ENCODE results near the gene TUT4. TPM values are rescaled to one million over a fixed set of nuclear protein-coding genes. Genes with fewer than 3 reads are reported as not detected.

The TUT4 gene
- total RNA-seq, 1 donor from 2014 or later = 32.1 TPM

DNA sequence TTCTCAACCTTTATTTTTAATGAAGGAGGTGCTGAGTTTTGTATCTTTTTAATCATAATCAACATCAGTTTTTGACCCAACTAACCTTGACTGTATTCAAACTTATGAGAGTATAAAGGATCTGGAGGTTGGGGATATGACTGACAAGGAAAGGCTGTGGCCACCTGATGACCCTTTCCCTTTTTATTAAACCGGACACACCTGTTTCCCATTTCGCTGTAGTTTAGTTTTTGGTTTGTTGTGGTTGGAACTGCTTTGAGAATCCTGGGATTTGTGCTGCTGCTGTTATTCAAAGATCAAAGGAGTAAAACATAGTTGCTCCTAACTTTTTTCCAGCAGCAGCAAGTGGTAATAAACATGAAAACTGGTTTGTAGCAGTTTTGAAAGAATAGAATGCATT, 136.1 kb downstream of the TUT4 start:
- no peaks in the 10 kb centered on the region for H3K27me3 ChIP-seq (ENCODE audit: control insufficient read depth, insufficient read depth, low read length)
- no peak for DNase-seq (ENCODE audit: low read depth)
- no peak overlapping the region for H3K4me3 ChIP-seq (ENCODE audit: low read depth, low read length)
- peaks cover 1% of the 10 kb centered on the region for H3K36me3 ChIP-seq (ENCODE audit: control insufficient read depth, insufficient read depth, low read length)
- TF ChIP-seq CTCF (IDR thresholded peaks at IDR 0.05; ENCODE audit: insufficient read depth, low read length, poor library complexity, severe bottlenecking) = no peak

GRCh38 chr1:52414942-52415341, 137.9 kb downstream of the TUT4 start:
- TF ChIP-seq CTCF (IDR thresholded peaks at IDR 0.05; ENCODE audit: insufficient read depth, low read length, poor library complexity, severe bottlenecking) = no peak
- DNase-seq (ENCODE audit: low read depth) = no peak

GRCh38 chr1:52413410-52413989, 139.4 kb downstream of the TUT4 start:
- Histone ChIP-seq H3K27me3 (ENCODE audit: control insufficient read depth, insufficient read depth, low read length) (no peaks in the 10 kb centered on the region), H3K36me3 (ENCODE audit: control insufficient read depth, insufficient read depth, low read length) (peaks cover 1% of the 10 kb centered on the region)

More at GRCh38 chr1:52414942-52415341, 137.9 kb downstream of the TUT4 start:
- H3K36me3 ChIP-seq (ENCODE audit: control insufficient read depth, insufficient read depth, low read length) = peaks cover 1% of the 10 kb centered on the region
- H3K4me3 ChIP-seq (ENCODE audit: low read depth, low read length) = no peak overlapping the region
- no peaks in the 10 kb centered on the region for H3K27me3 ChIP-seq (ENCODE audit: control insufficient read depth, insufficient read depth, low read length)

GRCh38 chr1:52404975-52405338, 147.9 kb downstream of the TUT4 start:
- no peaks in the 10 kb centered on the region for H3K27me3 ChIP-seq (ENCODE audit: control insufficient read depth, insufficient read depth, low read length)
- H3K36me3 ChIP-seq (ENCODE audit: control insufficient read depth, insufficient read depth, low read length) = no peaks in the 10 kb centered on the region
- TF ChIP-seq CTCF (IDR thresholded peaks at IDR 0.05; ENCODE audit: insufficient read depth, low read length, poor library complexity, severe bottlenecking) = no peak
- no peak for DNase-seq (ENCODE audit: low read depth)
- peak overlapping the region; percentile 76 for H3K4me3 ChIP-seq (ENCODE audit: low read depth, low read length)

More at GRCh38 chr1:52413410-52413989, 139.4 kb downstream of the TUT4 start:
- TF ChIP-seq CTCF (IDR thresholded peaks at IDR 0.05; ENCODE audit: insufficient read depth, low read length, poor library complexity, severe bottlenecking) = no peak
- no peak overlapping the region for H3K4me3 ChIP-seq (ENCODE audit: low read depth, low read length)
- no peak for DNase-seq (ENCODE audit: low read depth)

DNA sequence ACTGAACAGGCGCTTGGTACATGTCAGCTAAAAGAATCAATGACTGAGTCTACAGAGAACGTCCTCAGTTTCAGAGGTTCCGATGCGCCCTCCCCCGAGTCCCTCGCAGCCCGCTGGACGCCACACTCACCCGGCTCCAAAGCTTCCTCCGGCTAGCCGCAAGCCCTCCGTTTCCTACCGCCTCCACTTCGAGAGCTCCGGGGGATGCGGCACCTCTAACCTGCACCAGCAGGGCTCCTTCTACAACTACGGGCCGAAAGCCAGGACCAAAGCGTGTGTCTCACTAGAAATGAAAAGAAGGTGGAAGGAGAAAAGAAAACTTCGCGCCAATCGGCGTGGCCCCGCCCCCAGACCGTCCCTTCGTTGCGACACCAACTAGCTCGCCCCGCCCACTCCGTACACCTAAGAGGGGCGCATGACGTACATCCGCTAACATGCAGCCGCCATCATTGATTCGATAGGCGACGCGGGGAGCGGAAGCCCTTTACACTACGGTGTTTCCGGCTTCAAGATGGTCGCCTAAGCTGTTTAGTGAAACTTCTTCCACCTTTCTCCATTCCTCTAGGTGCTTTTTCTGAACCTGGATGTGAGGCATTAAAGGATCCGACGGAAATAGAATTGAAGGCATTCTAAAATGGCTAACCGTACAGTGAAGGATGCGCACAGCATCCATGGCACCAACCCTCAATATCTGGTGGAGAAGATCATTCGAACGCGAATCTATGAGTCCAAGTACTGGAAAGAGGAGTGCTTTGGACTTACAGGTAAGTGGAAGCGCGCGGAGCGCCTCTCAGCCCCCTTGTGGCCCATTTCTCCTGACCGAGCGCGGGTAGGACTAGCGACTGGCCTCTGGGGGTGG, 148.5 kb downstream of the TUT4 start, which contains the start of the genes ORC1 and PRPF38A:
Gene ORC1 (minus strand): TSS at position 308 of the 859 bp plus-strand sequence. CDS start 2,200 bp downstream, outside the sequence.
Gene PRPF38A (plus strand): TSS at position 487 of the 859 bp plus-strand sequence. CDS start 148 bp downstream, at position 635.
- Histone ChIP-seq H3K27me3 (ENCODE audit: control insufficient read depth, insufficient read depth, low read length) (no peaks in the 10 kb centered on the region), H3K36me3 (ENCODE audit: control insufficient read depth, insufficient read depth, low read length) (no peaks in the 10 kb centered on the region), H3K4me3 (ENCODE audit: low read depth, low read length) (peak within 1 kb of the TSS; percentile 76)
- TF ChIP-seq CTCF (IDR thresholded peaks at IDR 0.05; ENCODE audit: insufficient read depth, low read length, poor library complexity, severe bottlenecking) = peak; percentile 81
- DNase-seq (ENCODE audit: low read depth) = peak; percentile 88

Data from kidney epithelial cell (primary cell).